Keratinocyte (primary cell): Measurements from ENCODE around the gene SMTNL1. TPM values are rescaled to one million over a fixed set of nuclear protein-coding genes. Genes with fewer than 3 reads are reported as not detected.

Source experiments
- DNase-seq: peaks from one replicate; pipeline ENCODE4 v3.0.0-alpha.2; 2011; ENCODE audit warnings: low read depth, missing footprints, low spot score
- FAIRE-seq: peaks from 2 replicates; lab custom pipeline; 2011; peaks lifted over from hg19 to GRCh38; lab: Jason Lieb, UNC
- H2AFZ ChIP-seq: 2 replicates; pipeline ENCODE4 v1.6.0; 2012; ENCODE audit warnings: low read length, control low read depth, inconsistent platforms; ENCODE audit not compliant: control insufficient read depth
- H3K27ac ChIP-seq: 2 replicates; pipeline ENCODE4 v1.5.1; 2011; ENCODE audit warnings: low read length; ENCODE audit not compliant: control insufficient read depth, insufficient read depth
- H3K27me3 ChIP-seq: 3 replicates; pipeline ENCODE4 v1.6.0; 2011; ENCODE audit warnings: low read length; ENCODE audit not compliant: control insufficient read depth, insufficient read depth; ENCODE audit errors: extremely low read depth
- H3K36me3 ChIP-seq, 2 experiments: 2 replicates in 1 of 2; 3 replicates in 1 of 2; pipeline ENCODE4 v1.5.1; 2011; ENCODE audit warnings: low read length in 2 of 2, mild to moderate bottlenecking in 1 of 2; ENCODE audit not compliant: control insufficient read depth in 2 of 2, insufficient read depth in 2 of 2; ENCODE audit errors: extremely low read depth in 1 of 2
- H3K4me1 ChIP-seq: 3 replicates; pipeline ENCODE4 v1.5.1; 2011; ENCODE audit warnings: low read length; ENCODE audit not compliant: control insufficient read depth, insufficient read depth; ENCODE audit errors: extremely low read depth
- H3K4me2 ChIP-seq: 3 replicates; pipeline ENCODE4 v1.6.0; 2011; ENCODE audit warnings: low read depth, low read length; ENCODE audit not compliant: control insufficient read depth, insufficient read depth; ENCODE audit errors: extremely low read depth
- H3K4me3 ChIP-seq, 3 experiments: fragments of 200-600 bp in 1 of 3; sonication (generic) in 1 of 3; 2 replicates in 2 of 3; 3 replicates in 1 of 3; pipeline ENCODE4 v1.5.1; 2011 to 2016; ENCODE audit warnings: low read length in 3 of 3, mild to moderate bottlenecking in 3 of 3, control low read depth in 2 of 3, inconsistent platforms in 1 of 3, low read depth in 1 of 3, mixed read lengths in 1 of 3, mixed run types in 1 of 3, moderate library complexity in 1 of 3; ENCODE audit not compliant: control insufficient read depth in 2 of 3, insufficient read depth in 2 of 3; ENCODE audit errors: extremely low read depth in 1 of 3
- H3K79me2 ChIP-seq: 2 replicates; pipeline ENCODE4 v1.6.0; 2012; ENCODE audit warnings: low read length; ENCODE audit not compliant: control insufficient read depth, insufficient read depth
- H3K9ac ChIP-seq: 3 replicates; pipeline ENCODE4 v1.6.0; 2011; ENCODE audit warnings: low read length; ENCODE audit not compliant: control insufficient read depth, insufficient read depth; ENCODE audit errors: extremely low read depth
- H3K9me1 ChIP-seq: 3 replicates; pipeline ENCODE4 v1.6.0; 2011; ENCODE audit warnings: low read length; ENCODE audit not compliant: control insufficient read depth, insufficient read depth; ENCODE audit errors: extremely low read depth
- H3K9me3 ChIP-seq: 2 replicates; pipeline ENCODE4 v1.5.1; 2012; ENCODE audit warnings: low read depth, low read length; ENCODE audit not compliant: control insufficient read depth
- H4K20me1 ChIP-seq: 3 replicates; pipeline ENCODE4 v1.6.0; 2011; ENCODE audit warnings: low read length; ENCODE audit not compliant: control insufficient read depth, insufficient read depth; ENCODE audit errors: extremely low read depth
- EZH2 ChIP-seq: IDR thresholded peaks from one replicate; pipeline ENCODE4 v1.6.1; 2012; ENCODE audit warnings: inconsistent platforms, mild to moderate bottlenecking, low read length, moderate library complexity
- dilution Hi-C: fragments of 300-500 bp; cut with MboI; formaldehyde crosslinking; loops from one replicate; pipeline ENCODE4 v1.7.0; 2020; ENCODE audit warnings: low sequenced_read_pairs; ENCODE audit not compliant: extremely low pct_ligation_motif_present
- polyA plus RNA-seq, 5 experiments: library from polyadenylated mRNA; depleted of rRNA in 3 of 5; stranded (reverse) in 3 of 5; stranded (forward) in 1 of 5; unstranded in 1 of 5; fragments of >200 nt; gene quantifications; 1 replicate in 1 of 5; 2 replicates in 3 of 5; 3 replicates in 1 of 5; pipeline versions ENCODE4 v1.2.1 to v1.2.3, GENCODE V29; 2011 to 2012; ENCODE audit warnings: missing spikeins in 2 of 5, low read depth in 1 of 5, low replicate concordance in 1 of 5
- TF ChIP-seq, protein P1 (sequence below), 3 experiments: IDR thresholded peaks in 1 of 3; conservative IDR thresholded peaks in 1 of 3; optimal IDR thresholded peaks in 1 of 3; 2 replicates in 2 of 3; 3 replicates in 1 of 3; pipeline versions ENCODE3 to v1.5.1; 2011; ENCODE audit warnings: low read length in 3 of 3, mild to moderate bottlenecking in 3 of 3, moderate library complexity in 2 of 3, control low read depth in 1 of 3, inconsistent platforms in 1 of 3; ENCODE audit not compliant: insufficient read depth in 2 of 3; ENCODE audit errors: extremely low read depth in 1 of 3

Gene SMTNL1
- polyA plus RNA-seq, 1 donor (not counting 4 experiments of a cell fraction or from before 2014, with no cell fraction given): not detected

DNA sequence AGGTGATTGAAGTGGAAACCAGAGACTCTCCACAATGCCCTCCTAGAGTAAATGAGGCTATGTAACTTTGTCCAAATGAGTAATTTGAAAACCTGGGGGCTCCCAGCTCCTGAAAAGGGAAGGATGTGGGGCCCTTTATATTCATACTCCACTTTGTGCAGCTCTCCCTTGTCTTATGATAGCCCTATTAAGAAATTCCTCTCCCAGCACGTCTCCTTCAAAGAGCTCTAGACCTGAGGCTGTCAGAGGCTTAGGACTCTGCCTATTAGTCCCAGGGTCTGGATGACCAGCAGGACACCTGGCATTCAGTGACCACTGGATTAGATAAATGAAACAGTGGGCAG lies 24.0 kb upstream of the SMTNL1 start:
- Histone ChIP-seq H4K20me1 (no peaks in the 10 kb centered on the region), H3K27ac (no peak overlapping the region), H3K27me3 (peaks cover 23% of the 10 kb centered on the region), H3K4me3 (no peak overlapping the region), H3K4me1 (peaks cover 4% of the 10 kb centered on the region), H3K4me2 (no peak overlapping the region), H3K9me1 (no peaks in the 10 kb centered on the region), H3K9ac (no peak overlapping the region), H3K79me2 (no peaks in the 10 kb centered on the region), H2AFZ (no peak overlapping the region), H3K9me3 (no peaks in the 10 kb centered on the region), H3K36me3 (no peaks in the 10 kb centered on the region)
- DNase-seq: no peak
- TF ChIP-seq, protein P1, sequence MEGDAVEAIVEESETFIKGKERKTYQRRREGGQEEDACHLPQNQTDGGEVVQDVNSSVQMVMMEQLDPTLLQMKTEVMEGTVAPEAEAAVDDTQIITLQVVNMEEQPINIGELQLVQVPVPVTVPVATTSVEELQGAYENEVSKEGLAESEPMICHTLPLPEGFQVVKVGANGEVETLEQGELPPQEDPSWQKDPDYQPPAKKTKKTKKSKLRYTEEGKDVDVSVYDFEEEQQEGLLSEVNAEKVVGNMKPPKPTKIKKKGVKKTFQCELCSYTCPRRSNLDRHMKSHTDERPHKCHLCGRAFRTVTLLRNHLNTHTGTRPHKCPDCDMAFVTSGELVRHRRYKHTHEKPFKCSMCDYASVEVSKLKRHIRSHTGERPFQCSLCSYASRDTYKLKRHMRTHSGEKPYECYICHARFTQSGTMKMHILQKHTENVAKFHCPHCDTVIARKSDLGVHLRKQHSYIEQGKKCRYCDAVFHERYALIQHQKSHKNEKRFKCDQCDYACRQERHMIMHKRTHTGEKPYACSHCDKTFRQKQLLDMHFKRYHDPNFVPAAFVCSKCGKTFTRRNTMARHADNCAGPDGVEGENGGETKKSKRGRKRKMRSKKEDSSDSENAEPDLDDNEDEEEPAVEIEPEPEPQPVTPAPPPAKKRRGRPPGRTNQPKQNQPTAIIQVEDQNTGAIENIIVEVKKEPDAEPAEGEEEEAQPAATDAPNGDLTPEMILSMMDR (optimal IDR thresholded peaks at IDR 0.05 in 1 of 3, IDR thresholded peaks at IDR 0.05 in 1 of 3, conservative IDR thresholded peaks at IDR 0.05 in 1 of 3; ENCODE audit: extremely low read depth in 1 of 3, insufficient read depth in 2 of 3, low read length in 3 of 3): no peak
- no peak for TF ChIP-seq EZH2
- dilution Hi-C loops: no loop called here
- no peak for FAIRE-seq

DNA sequence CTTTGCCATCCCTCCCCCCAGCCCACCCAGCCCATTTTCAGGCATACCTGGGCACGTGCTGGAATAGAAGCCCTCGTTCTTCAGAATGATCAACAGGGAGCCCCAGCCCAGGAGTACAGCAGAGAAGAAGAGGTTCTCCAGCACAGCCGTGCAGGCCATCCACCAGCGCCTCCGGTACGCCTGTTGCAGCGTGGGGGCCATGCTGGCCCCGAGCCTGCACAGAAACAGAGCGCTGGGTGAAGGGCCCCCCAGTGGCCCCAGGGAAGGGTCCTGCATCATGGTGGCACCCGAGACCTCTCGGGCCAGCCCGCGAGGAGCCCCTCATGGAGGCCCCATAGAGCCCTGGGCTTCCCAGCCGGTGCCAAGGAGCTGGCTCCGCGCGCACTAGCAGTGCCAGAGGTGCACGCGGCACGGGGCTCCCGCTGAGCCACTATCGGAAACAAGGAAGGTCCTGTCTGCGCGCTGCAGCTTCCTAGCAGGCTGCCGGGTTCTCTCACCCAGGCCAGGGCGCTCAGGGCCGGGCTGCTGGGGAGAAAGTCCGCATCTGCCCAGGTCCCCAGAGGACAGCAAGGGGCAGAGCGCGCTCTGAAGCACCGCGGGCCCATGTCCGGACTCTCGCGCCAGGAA lies 23.4 kb upstream of the SMTNL1 start:
- Histone ChIP-seq H3K27ac (no peak overlapping the region), H3K4me1 (peaks cover 4% of the 10 kb centered on the region), H3K9me1 (no peaks in the 10 kb centered on the region), H3K4me3 (peak overlapping the region; percentile 50 to 78 (median 72)), H3K4me2 (peak overlapping the region; percentile 90), H4K20me1 (no peaks in the 10 kb centered on the region), H2AFZ (peak overlapping the region; percentile 90), H3K27me3 (peaks cover 23% of the 10 kb centered on the region), H3K79me2 (no peaks in the 10 kb centered on the region), H3K36me3 (no peaks in the 10 kb centered on the region), H3K9ac (no peak overlapping the region), H3K9me3 (no peaks in the 10 kb centered on the region)
- no peak for TF ChIP-seq EZH2
- TF ChIP-seq, protein P1 (optimal IDR thresholded peaks at IDR 0.05 in 1 of 3, IDR thresholded peaks at IDR 0.05 in 1 of 3, conservative IDR thresholded peaks at IDR 0.05 in 1 of 3; ENCODE audit: extremely low read depth in 1 of 3, insufficient read depth in 2 of 3, low read length in 3 of 3): no peak
- FAIRE-seq (no peak), DNase-seq (no peak)
- dilution Hi-C loops: no loop called here
